Measurements from ENCODE around the gene HBG2. TPM values are rescaled to one million over a fixed set of nuclear protein-coding genes. Genes with fewer than 3 reads are reported as not detected.

The HBG2 gene
- total and polyA plus RNA-seq, 2 experiments from 2014 or later: not detected

DNA sequence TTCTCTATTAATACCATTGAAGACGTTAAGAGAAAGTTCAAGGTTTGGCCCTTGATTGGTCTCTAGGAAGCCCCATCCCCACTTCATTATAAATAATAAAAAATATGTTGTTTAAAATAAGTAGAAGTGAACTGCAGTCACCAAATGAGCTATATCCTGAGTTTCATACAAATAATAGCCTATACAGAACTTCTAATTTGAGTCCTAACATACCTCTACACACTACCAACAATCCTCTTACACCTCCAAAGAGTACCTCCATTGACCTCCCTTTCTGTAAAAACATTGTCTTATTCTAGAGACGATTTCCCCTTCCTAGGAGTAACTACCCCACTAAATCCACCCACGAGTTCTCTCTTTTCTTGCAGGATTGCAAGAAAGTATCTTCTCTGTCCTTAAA is 13.1 kb downstream of the HBG2 start:
- Histone ChIP-seq H3K36me3 (replicated peaks; ENCODE audit: insufficient read depth, low read depth) (no peaks in the 10 kb centered on the region), H3K79me2 (no peaks in the 10 kb centered on the region), H2AFZ (no peak overlapping the region), H3K27me3 (no peaks in the 10 kb centered on the region), H3K4me3 (no peak overlapping the region), H3K9me2 (replicated peaks; ENCODE audit: insufficient read depth) (no peaks in the 10 kb centered on the region), H4K20me1 (ENCODE audit: insufficient read depth, poor library complexity, severe bottlenecking) (no peaks in the 10 kb centered on the region), H3K9me3 (ENCODE audit: low read depth) (no peaks in the 10 kb centered on the region), H3K4me1 (ENCODE audit: insufficient read depth) (no peaks in the 10 kb centered on the region), H3K4me2 (no peak overlapping the region), H3K27ac (no peak overlapping the region)
- WGBS (ENCODE audit: low lambda C conversion rate, missing lambda C conversion rate): 80% methylated on average over 3 of the region's 3 CpGs
- no peak for DNase-seq (ENCODE audit: low spot score)
- TF ChIP-seq, protein P1, sequence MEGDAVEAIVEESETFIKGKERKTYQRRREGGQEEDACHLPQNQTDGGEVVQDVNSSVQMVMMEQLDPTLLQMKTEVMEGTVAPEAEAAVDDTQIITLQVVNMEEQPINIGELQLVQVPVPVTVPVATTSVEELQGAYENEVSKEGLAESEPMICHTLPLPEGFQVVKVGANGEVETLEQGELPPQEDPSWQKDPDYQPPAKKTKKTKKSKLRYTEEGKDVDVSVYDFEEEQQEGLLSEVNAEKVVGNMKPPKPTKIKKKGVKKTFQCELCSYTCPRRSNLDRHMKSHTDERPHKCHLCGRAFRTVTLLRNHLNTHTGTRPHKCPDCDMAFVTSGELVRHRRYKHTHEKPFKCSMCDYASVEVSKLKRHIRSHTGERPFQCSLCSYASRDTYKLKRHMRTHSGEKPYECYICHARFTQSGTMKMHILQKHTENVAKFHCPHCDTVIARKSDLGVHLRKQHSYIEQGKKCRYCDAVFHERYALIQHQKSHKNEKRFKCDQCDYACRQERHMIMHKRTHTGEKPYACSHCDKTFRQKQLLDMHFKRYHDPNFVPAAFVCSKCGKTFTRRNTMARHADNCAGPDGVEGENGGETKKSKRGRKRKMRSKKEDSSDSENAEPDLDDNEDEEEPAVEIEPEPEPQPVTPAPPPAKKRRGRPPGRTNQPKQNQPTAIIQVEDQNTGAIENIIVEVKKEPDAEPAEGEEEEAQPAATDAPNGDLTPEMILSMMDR (IDR thresholded peaks at IDR 0.05; ENCODE audit: poor library complexity): no peak
- TF ChIP-seq EZH2 (IDR thresholded peaks at IDR 0.05; ENCODE audit: borderline replicate concordance) (no peak), EZH2phosphoT487 (IDR thresholded peaks at IDR 0.05; ENCODE audit: low read depth, severe bottlenecking, unreplicated experiment) (no peak)

DNA sequence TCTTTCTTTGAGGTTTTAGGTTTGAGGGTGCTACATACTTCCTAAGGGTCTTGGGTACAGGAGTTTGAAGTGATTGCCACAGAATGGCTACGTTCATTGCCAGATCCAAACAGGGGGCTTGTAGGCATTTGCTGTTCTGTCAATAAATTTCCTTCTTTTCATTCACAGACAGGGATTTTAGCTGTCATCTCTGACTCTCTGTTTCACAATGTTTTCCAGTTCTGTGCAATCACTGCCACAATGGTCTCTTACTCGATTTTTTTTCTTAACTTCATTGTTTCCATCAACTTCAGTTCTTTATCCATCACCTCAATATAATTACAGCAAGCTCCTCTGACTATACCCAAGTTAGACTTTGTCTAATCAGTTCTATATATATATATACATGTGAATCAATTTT is 14.1 kb downstream of the HBG2 start:
- Histone ChIP-seq H3K27ac (no peak overlapping the region), H3K79me2 (no peaks in the 10 kb centered on the region), H3K4me3 (no peak overlapping the region), H2AFZ (no peak overlapping the region), H3K9me2 (replicated peaks; ENCODE audit: insufficient read depth) (no peaks in the 10 kb centered on the region), H4K20me1 (ENCODE audit: insufficient read depth, poor library complexity, severe bottlenecking) (no peaks in the 10 kb centered on the region), H3K27me3 (no peaks in the 10 kb centered on the region), H3K4me1 (ENCODE audit: insufficient read depth) (no peaks in the 10 kb centered on the region), H3K9me3 (ENCODE audit: low read depth) (no peaks in the 10 kb centered on the region), H3K36me3 (replicated peaks; ENCODE audit: insufficient read depth, low read depth) (no peaks in the 10 kb centered on the region), H3K4me2 (no peak overlapping the region)
- WGBS (ENCODE audit: low lambda C conversion rate, missing lambda C conversion rate): 56% methylated on average over 2 of the region's 2 CpGs
- TF ChIP-seq EZH2phosphoT487 (IDR thresholded peaks at IDR 0.05; ENCODE audit: low read depth, severe bottlenecking, unreplicated experiment): no peak
- TF ChIP-seq, protein P1 (IDR thresholded peaks at IDR 0.05; ENCODE audit: poor library complexity): no peak
- no peak for TF ChIP-seq EZH2 (IDR thresholded peaks at IDR 0.05; ENCODE audit: borderline replicate concordance)
- no peak for DNase-seq (ENCODE audit: low spot score)

DNA sequence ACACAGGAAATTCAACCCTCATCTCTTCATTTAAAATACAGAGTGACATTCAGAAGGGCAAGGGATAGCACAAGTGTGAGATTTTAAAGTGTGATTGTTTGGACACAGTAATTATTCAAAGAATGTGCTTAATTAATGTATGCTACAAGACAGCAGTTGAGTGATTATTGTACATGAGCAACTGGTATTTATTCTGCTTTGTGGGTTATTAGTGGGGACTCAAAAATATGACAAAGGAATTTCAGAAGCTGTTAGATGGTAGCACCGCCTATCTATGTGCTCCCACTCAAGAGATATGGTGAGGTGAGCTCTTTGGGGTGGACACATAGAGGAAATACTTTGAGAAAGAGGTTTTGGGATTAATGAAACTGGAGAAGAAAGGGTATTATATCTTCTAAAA is 14.5 kb downstream of the HBG2 start:
- TF ChIP-seq EZH2phosphoT487 (IDR thresholded peaks at IDR 0.05; ENCODE audit: low read depth, severe bottlenecking, unreplicated experiment) (no peak), EZH2 (IDR thresholded peaks at IDR 0.05; ENCODE audit: borderline replicate concordance) (no peak)
- TF ChIP-seq, protein P1 (IDR thresholded peaks at IDR 0.05; ENCODE audit: poor library complexity): no peak
- H3K79me2 ChIP-seq: no peaks in the 10 kb centered on the region
- no peak for DNase-seq (ENCODE audit: low spot score)
- H3K27ac ChIP-seq: no peak overlapping the region
- H3K36me3 ChIP-seq (replicated peaks; ENCODE audit: insufficient read depth, low read depth): no peaks in the 10 kb centered on the region
- H3K9me3 ChIP-seq (ENCODE audit: low read depth): no peaks in the 10 kb centered on the region
- H3K9me2 ChIP-seq (replicated peaks; ENCODE audit: insufficient read depth): no peaks in the 10 kb centered on the region
- H2AFZ ChIP-seq: no peak overlapping the region
- WGBS (ENCODE audit: low lambda C conversion rate, missing lambda C conversion rate): 95% methylated on average over 1 of the region's 1 CpG
- H3K4me2 ChIP-seq: no peak overlapping the region
- no peaks in the 10 kb centered on the region for H4K20me1 ChIP-seq (ENCODE audit: insufficient read depth, poor library complexity, severe bottlenecking)
- no peak overlapping the region for H3K4me3 ChIP-seq
- no peaks in the 10 kb centered on the region for H3K27me3 ChIP-seq
- no peaks in the 10 kb centered on the region for H3K4me1 ChIP-seq (ENCODE audit: insufficient read depth)

DNA sequence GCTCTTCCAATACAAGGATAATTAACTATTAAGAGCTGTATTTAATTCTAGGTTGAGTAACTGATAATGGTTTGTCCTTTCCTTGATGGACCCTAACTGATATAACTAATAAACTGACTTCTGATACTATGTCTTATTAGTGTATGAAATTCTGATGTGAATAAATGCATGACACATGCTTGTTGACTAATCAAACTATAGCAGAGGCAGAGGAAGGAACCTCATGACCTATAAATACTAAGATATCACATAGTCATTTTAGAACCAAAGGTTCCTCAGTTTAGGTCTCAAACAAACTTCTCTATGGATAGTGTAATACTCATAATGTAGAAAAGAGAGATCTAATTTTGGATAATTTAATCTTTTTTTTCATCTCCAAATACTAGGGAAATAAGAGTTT is 15.5 kb downstream of the HBG2 start:
- Histone ChIP-seq H3K4me1 (ENCODE audit: insufficient read depth) (no peaks in the 10 kb centered on the region), H4K20me1 (ENCODE audit: insufficient read depth, poor library complexity, severe bottlenecking) (no peaks in the 10 kb centered on the region), H3K9me3 (ENCODE audit: low read depth) (no peaks in the 10 kb centered on the region), H3K36me3 (replicated peaks; ENCODE audit: insufficient read depth, low read depth) (no peaks in the 10 kb centered on the region), H3K27me3 (no peaks in the 10 kb centered on the region), H2AFZ (no peak overlapping the region), H3K4me3 (no peak overlapping the region), H3K27ac (no peak overlapping the region), H3K4me2 (no peak overlapping the region), H3K9me2 (replicated peaks; ENCODE audit: insufficient read depth) (no peaks in the 10 kb centered on the region), H3K79me2 (no peaks in the 10 kb centered on the region)
- no peak for TF ChIP-seq EZH2 (IDR thresholded peaks at IDR 0.05; ENCODE audit: borderline replicate concordance)
- TF ChIP-seq, protein P1 (IDR thresholded peaks at IDR 0.05; ENCODE audit: poor library complexity): no peak
- DNase-seq (ENCODE audit: low spot score): no peak
